Measurements from ENCODE around the gene RTP5.

The RTP5 gene

GRCh38 chr2:241858206-241859016, 11.1 kb upstream of the RTP5 start, which contains the start of gene PDCD1:
Gene PDCD1, minus strand, starts transcription at chr2:241858894. Its CDS starts 56 bp downstream, at chr2:241858838.
- no peak for FAIRE-seq

DNA sequence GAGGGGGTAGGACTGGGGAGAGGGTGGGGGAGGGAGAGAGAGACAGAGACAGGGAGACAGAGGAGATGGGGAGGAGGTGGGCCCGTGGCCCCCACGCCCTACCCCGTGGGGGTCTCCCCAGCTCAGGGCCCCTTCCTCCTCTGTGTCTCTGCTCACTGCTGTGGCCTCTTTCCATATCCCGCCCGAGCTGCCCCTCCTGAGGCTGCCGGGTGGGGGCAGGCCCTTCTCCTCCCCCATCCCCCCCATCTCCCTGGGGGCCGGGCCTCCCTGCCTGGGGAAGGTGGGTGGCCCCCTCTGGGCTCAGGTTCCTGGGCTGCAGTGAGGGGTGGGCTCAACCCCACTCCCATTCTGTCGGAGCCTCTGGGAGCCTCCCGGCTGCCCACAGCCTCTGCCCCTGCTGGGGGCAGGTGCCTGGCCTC, 10.5 kb upstream of the RTP5 start:
- no peak for FAIRE-seq

DNA sequence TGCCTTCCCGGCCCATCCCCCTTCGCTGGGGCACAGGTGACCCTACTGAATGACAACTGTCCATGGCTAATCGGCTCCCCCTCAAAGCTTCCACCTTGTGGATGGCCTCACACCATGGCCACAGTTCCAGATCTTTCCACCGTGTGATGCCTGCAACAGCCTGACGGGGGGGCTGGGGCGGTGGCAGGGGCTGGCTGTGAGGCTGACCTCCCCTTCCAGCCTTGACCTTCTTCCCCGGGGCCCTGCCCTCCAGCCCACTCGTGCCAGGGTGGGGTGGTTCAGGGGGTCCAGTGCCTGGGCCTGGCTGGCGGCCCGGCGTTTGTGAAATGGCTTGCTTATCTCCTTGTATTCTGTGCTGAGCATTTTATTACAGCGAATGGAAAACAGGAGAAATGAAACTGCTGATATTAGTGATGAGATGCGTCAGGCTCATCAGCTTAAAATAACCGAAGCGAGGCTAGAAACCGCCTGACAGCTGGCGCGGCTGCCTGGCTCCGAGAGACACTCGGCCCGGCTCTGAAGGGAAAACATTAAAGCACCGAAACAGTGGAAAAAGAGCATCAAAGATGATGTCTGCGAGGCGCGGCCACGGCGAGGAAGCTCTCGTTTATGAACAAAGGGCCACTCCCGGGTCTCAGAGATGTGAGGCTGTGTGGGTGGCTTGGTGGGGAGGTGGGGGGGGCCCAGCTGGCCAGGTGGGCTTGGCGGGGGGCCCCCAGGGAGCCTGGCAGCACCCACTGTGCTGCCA, 9.9 kb upstream of the RTP5 start:
- no peak for FAIRE-seq

GRCh38 chr2:241860184-241861078, 9.1 kb upstream of the RTP5 start:
- FAIRE-seq: no peak

DNA sequence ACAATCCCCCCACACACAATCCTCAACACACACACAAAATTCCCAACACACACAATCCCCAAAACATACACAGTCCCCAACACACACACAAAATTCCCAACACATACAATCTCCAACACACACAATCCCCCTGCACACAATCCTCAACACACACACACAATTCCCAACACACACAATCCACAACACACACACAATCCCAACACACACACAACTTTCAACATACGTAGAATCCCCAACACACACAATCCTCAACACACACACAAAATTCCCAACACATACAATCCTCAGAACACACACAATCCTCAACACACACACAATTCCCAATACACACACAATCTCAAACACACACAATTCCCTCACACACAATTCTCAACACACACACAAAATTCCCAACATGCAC, 8.3 kb upstream of the RTP5 start:
- no peak for FAIRE-seq

DNA sequence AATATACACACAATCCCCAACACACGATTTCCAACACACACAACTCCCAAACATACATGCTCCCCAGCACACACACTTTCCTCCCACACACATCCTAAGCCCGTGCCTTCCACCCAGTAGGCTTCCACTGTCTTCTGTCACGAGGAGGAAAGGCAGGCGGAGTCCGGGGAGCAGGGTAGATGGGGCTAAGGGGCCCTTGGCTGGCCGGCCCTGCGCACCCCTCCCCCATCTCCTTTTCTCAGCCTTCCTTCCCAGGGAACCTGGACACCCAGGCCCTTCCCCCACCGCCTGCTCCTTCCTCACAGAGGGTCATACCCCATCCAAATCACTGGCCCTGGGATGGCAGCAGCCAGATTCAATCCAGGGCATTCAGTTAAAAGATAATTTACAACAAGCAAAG, 7.4 kb upstream of the RTP5 start:
- FAIRE-seq: no peak

DNA sequence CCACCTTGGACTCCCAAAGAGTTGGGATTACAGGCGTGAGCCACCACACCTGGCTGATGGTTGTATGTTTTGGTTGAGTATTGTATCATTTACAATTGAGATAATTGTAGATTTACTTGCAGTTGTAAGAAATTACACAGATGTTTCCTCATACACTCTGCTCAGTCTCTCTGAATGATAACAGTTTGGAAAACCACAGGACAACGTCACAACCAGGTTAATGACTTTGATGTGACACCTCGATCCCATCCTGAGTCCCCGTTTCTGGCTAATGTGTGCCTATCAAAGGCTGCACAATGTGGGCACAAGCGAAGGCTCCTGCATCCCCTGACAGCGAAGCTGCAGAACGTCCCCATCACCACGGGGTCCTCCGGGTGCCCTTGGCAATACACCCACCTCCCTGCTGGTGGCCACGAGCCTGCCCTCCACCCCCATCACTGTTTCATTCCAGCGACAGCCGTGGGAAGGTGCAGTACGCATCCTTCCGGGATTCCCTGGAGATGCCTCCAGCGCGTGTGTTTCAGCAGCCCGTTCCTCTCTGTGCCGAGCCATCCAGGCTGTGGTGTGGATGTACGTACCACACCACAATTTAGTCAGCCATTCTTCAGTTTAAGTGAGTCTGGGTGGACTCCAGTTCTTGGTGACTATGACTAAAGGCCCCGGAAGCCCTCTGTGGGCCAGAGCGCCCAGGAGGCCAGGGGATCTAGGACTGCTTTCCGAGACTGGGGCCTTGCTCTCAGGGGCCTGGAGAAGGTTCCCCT, 6.6 kb upstream of the RTP5 start:
- FAIRE-seq: no peak

DNA sequence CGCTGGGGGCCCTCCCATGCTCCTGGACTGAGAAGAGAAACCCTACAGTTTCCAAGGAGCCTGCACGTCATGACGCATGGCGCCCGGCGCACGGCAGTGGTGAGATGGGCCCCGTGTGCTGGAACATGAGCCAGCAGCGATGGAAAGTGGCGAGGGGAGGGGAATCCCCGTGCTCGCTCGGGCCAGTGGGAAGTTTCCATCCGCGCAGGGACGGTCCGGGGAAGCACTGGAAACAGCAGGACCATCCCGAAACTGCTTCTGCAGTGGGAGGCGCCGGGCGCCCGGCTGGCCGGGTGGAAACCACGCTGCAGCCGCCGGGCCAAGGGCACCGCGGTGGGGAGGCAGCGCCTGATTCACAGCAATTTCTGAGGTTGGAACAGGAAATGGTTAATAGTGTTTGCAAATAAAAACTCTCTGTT, 6.0 kb upstream of the RTP5 start:
- FAIRE-seq: no peak

DNA sequence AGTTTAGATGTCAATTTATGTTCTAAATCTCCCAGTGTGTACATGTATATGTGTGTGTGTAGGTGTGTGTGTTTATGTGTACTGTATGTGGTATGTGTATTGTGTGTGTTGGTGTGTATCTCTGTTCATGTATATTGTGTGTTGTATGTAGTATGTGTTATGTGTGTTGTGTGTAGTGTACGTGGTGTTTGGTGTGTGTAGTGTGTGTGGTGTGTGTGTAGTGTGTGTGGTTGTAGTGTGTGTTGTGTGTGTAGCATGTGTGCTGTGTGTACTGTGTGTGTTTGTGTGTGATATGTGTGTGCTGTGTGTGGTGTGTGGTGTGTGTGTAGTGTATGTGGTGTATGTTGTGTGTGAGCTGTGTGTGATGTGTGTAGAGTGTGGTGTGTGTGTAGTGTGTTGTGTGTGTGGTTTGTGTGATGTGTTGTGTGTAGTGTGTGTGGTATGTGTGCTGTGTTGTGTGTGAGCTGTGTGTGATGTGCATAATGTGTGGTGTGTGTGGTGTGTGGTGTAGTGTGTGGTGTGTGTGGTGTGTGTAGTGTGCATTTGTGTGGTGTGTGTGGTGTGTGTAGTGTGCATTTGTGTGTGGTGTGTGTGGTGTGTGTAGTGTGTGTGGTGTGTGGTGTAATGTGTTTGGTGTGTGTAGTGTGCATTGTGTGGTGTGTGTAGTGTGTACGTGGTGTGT, 5.2 kb upstream of the RTP5 start:
- FAIRE-seq: no peak

DNA sequence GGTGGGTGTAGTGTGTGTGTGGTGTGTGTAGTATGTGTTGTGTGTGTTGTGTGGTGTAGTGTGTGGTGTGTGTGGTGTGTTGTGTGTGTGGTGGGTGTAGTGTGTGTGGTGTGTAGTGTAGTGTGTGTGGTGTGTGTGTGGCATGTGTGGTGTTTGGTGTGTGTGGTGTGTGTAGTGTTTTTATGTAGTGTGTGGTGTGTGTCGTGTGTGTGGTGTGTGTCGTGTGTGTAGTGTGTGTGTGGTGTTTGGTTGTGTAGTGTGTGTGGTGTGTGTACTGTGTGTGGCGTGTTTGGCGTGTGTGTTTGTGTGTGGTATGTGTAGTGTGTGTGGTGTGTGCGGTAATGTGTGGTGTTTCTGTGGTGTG, 4.7 kb upstream of the RTP5 start:
- FAIRE-seq: no peak

DNA sequence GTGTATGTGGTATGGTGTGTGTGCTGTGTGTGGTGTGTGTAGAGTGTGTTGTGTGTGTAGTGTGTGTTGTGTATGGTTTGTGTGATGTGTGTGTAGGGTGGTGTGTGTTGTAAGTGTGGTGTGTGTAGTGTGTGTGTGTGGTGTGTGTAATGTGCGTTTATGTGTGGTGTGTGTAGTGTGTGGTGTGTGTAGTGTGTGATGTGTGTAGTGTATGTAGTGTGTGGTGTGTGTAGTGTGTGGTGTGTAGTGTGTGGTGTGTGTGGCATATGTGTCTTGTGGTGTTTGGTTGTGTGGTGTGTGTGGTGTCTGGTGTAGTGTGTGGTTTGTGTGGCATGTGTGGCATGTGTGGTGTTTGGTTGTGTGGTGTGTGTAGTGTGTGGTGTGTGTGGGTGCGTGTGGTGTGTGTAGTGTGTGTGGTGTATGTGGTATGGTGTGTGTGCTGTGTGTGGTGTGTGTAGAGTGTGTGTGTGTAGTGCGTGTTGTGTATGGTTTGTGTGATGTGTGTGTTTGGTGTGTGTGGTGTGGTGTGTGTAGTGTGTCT, 4.0 kb upstream of the RTP5 start:
- no peak for FAIRE-seq

- FAIRE-seq: no peak
Observed at GRCh38 chr2:241865957-241866789, 3.4 kb upstream of the RTP5 start.

GRCh38 chr2:241866790-241867645, 2.5 kb upstream of the RTP5 start:
- no peak for FAIRE-seq

GRCh38 chr2:241867776-241868420, 1.6 kb upstream of the RTP5 start:
- FAIRE-seq: no peak

- FAIRE-seq: no peak
Observed at GRCh38 chr2:241868661-241869081, 858 bp upstream of the RTP5 start.

GRCh38 chr2:241870081-241870541, 582 bp downstream of the RTP5 start:
- FAIRE-seq: no peak

GRCh38 chr2:241870611-241871537, 1.3 kb downstream of the RTP5 start:
- no peak for FAIRE-seq
